WTC11 (cell line): ENCODE results near the gene RIC1. TPM values are rescaled to one million over a fixed set of nuclear protein-coding genes. Genes with fewer than 3 reads are reported as not detected.

Experiments
- ATAC-seq: fragments of 200-7000 bp; cut with Tn5 transposase; 2 replicates; pipeline ENCODE4 v1.10.0; 2021; ENCODE audit warnings: mild to moderate bottlenecking, moderate library complexity
- CTCF ChIA-PET: fragments of 300-600 bp; sonication (Branson Sonifier 250); formaldehyde crosslinking; loops from one replicate; lab custom pipeline; 2021; ENCODE audit warnings: antibody characterized with exemption; lab: Charles Lee
- POLR2A ChIA-PET: fragments of 350-600 bp; sonication (Branson Sonifier 250); formaldehyde crosslinking; loops from one replicate; lab custom pipeline; 2021; ENCODE audit warnings: antibody characterized with exemption; lab: Charles Lee
- DNase-seq: peaks from one replicate; pipeline ENCODE4 v3.0.0; 2021; ENCODE audit warnings: low spot score
- H3K27ac Mint-ChIP-seq: 2 replicates; pipeline ENCODE4 v1.8.0; 2021; ENCODE audit warnings: mixed read lengths
- H3K27me3 Mint-ChIP-seq: 2 replicates; pipeline ENCODE4 v1.8.0; 2021; ENCODE audit warnings: low read depth, mild to moderate bottlenecking, moderate library complexity, mixed read lengths
- H3K36me3 Mint-ChIP-seq: 2 replicates; pipeline ENCODE4 v1.8.0; 2021; ENCODE audit warnings: mixed read lengths
- H3K4me1 Mint-ChIP-seq: 2 replicates; pipeline ENCODE4 v1.8.0; 2022; ENCODE audit warnings: mixed read lengths
- H3K4me3 Mint-ChIP-seq: 2 replicates; pipeline ENCODE4 v1.8.0; 2021; ENCODE audit warnings: mild to moderate bottlenecking, moderate library complexity, mixed read lengths
- H3K9me3 Mint-ChIP-seq: 2 replicates; pipeline ENCODE4 v1.8.0; 2021; ENCODE audit warnings: mixed read lengths
- ATF6 ChIP-seq: sonication (generic); formaldehyde crosslinking; IDR thresholded peaks from 2 replicates; pipeline ENCODE4 v1.8.1; 2023; ENCODE audit warnings: mild to moderate bottlenecking, missing genetic modification reagents
- CREM ChIP-seq: sonication (generic); formaldehyde crosslinking; IDR thresholded peaks from 2 replicates; pipeline ENCODE4 v1.8.1; 2022; ENCODE audit warnings: mild to moderate bottlenecking, missing genetic modification reagents, moderate library complexity
- E2F1 ChIP-seq: sonication (generic); formaldehyde crosslinking; IDR thresholded peaks from 2 replicates; pipeline ENCODE4 v1.8.0; 2022; ENCODE audit warnings: mild to moderate bottlenecking, missing genetic modification reagents
- ERG ChIP-seq: fragments of 250-450 bp; sonication (Bioruptor Pico); IDR thresholded peaks from 2 replicates; pipeline ENCODE4 v1.8.0; 2021; ENCODE audit warnings: mild to moderate bottlenecking
- FOXK1 ChIP-seq: sonication (generic); formaldehyde crosslinking; IDR thresholded peaks from 2 replicates; pipeline ENCODE4 v1.8.0; 2022; ENCODE audit warnings: mild to moderate bottlenecking, moderate library complexity, missing genetic modification reagents
- FOXP4 ChIP-seq: sonication (generic); formaldehyde crosslinking; IDR thresholded peaks from 2 replicates; pipeline ENCODE4 v1.8.0; 2022; ENCODE audit warnings: mild to moderate bottlenecking, missing genetic modification reagents
- MLX ChIP-seq: sonication (generic); formaldehyde crosslinking; IDR thresholded peaks from 2 replicates; pipeline ENCODE4 v1.8.1; 2023; ENCODE audit warnings: mild to moderate bottlenecking, missing genetic modification reagents, moderate library complexity
- NFYB ChIP-seq: sonication (generic); formaldehyde crosslinking; conservative IDR thresholded peaks from 2 replicates; pipeline ENCODE4 v1.8.0; 2022; ENCODE audit warnings: low read depth, missing genetic modification reagents
- NR3C1 ChIP-seq: sonication (generic); formaldehyde crosslinking; conservative IDR thresholded peaks from 2 replicates; pipeline ENCODE4 v1.8.1; 2023; ENCODE audit warnings: low read depth, mild to moderate bottlenecking, missing genetic modification reagents
- OVOL2 ChIP-seq: fragments of 250-450 bp; sonication (Bioruptor Pico); IDR thresholded peaks from 2 replicates; pipeline ENCODE4 v1.9.0; 2021; ENCODE audit warnings: mild to moderate bottlenecking, borderline replicate concordance
- PRRX2 ChIP-seq: fragments of 250-450 bp; sonication (Bioruptor Pico); IDR thresholded peaks from 2 replicates; pipeline ENCODE4 v1.8.0; 2021; ENCODE audit warnings: mild to moderate bottlenecking
- TEAD1 ChIP-seq: sonication (generic); formaldehyde crosslinking; IDR thresholded peaks from 2 replicates; pipeline ENCODE4 v1.8.0; 2022; ENCODE audit warnings: mild to moderate bottlenecking, missing genetic modification reagents
- ZBTB43 ChIP-seq: sonication (generic); formaldehyde crosslinking; IDR thresholded peaks from 2 replicates; pipeline ENCODE4 v1.8.1; 2023; ENCODE audit warnings: mild to moderate bottlenecking, missing genetic modification reagents
- ZNF138 ChIP-seq: sonication (generic); formaldehyde crosslinking; conservative IDR thresholded peaks from 2 replicates; pipeline ENCODE4 v1.8.1; 2022; ENCODE audit warnings: mild to moderate bottlenecking, moderate library complexity, missing genetic modification reagents
- ZNF263 ChIP-seq: sonication (generic); formaldehyde crosslinking; IDR thresholded peaks from 2 replicates; pipeline ENCODE4 v1.8.1; 2022; ENCODE audit warnings: low read depth, mild to moderate bottlenecking, moderate library complexity, missing genetic modification reagents
- ZNF425 ChIP-seq: fragments of 250-450 bp; sonication (Bioruptor Pico); conservative IDR thresholded peaks from 2 replicates; pipeline ENCODE4 v1.9.0; 2021; ENCODE audit warnings: mild to moderate bottlenecking
- ZNF532 ChIP-seq: fragments of 250-450 bp; sonication (Bioruptor Pico); IDR thresholded peaks from 2 replicates; pipeline ENCODE4 v1.9.0; 2021; ENCODE audit warnings: mild to moderate bottlenecking, borderline replicate concordance
- total RNA-seq: library from RNA; stranded (reverse); gene quantifications from 3 replicates; pipeline ENCODE4 v1.2.3, GENCODE V29; 2021

RIC1 gene
- total RNA-seq, 1 experiment from 2014 or later, result 18.9 TPM

GRCh38 chr9:5801739-5802113 is 172.8 kb downstream of the RIC1 start:
- ATAC-seq (no peak), DNase-seq (no peak)
- CTCF ChIA-PET, result no interaction called here
- Mint-ChIP-seq H3K4me1 (no peaks in the 10 kb centered on the region), H3K36me3 (peaks cover 18% of the 10 kb centered on the region), H3K27ac (no peak overlapping the region), H3K4me3 (no peak overlapping the region), H3K9me3 (no peaks in the 10 kb centered on the region), H3K27me3 (no peaks in the 10 kb centered on the region)
- POLR2A ChIA-PET, result no interaction called here
- TF ChIP-seq ZNF263 (CRISPR knock-in tag) (no peak), ATF6 (CRISPR knock-in tag) (no peak), NR3C1 (CRISPR knock-in tag) (no peak), FOXK1 (CRISPR knock-in tag) (no peak), OVOL2 (CRISPR knock-in tag) (no peak), E2F1 (no peak), CREM (CRISPR knock-in tag) (no peak), ZNF532 (CRISPR knock-in tag) (no peak), ZNF425 (CRISPR knock-in tag) (no peak)

GRCh38 chr9:5805478-5805877 is 176.6 kb downstream of the RIC1 start:
- POLR2A ChIA-PET, result interaction anchor here (0.6 kb wide), 1 partner anchor 11 kb away, joined by 4 read pairs; no protein-coding TSS in a partner anchor
- CTCF ChIA-PET, result no interaction called here
- H3K36me3 Mint-ChIP-seq, result peaks cover 18% of the 10 kb centered on the region
- no peak overlapping the region for H3K4me3 Mint-ChIP-seq
- ATAC-seq (no peak), DNase-seq (no peak)
- H3K27ac Mint-ChIP-seq, result no peak overlapping the region
- H3K9me3 Mint-ChIP-seq, result no peaks in the 10 kb centered on the region
- H3K27me3 Mint-ChIP-seq, result no peaks in the 10 kb centered on the region
- no peaks in the 10 kb centered on the region for H3K4me1 Mint-ChIP-seq
- TF ChIP-seq ERG (CRISPR knock-in tag), result no peak
- TF ChIP-seq TEAD1 (CRISPR knock-in tag), result no peak
- no peak for TF ChIP-seq ZNF138
- no peak for TF ChIP-seq ZBTB43 (CRISPR knock-in tag)
- no peak for TF ChIP-seq NFYB (CRISPR knock-in tag)
- TF ChIP-seq CREM (CRISPR knock-in tag), result no peak
- no peak for TF ChIP-seq PRRX2 (CRISPR knock-in tag)
- no peak for TF ChIP-seq ATF6 (CRISPR knock-in tag)
- TF ChIP-seq MLX (CRISPR knock-in tag), result no peak
- no peak for TF ChIP-seq FOXP4 (CRISPR knock-in tag)
